H1 (cell line): ENCODE measurements around the gene AGAP1. TPM values are rescaled to one million over a fixed set of nuclear protein-coding genes. Genes with fewer than 3 reads are reported as not detected.

Experiments used
- ATF2 ChIP-seq: IDR thresholded peaks from 2 replicates; pipeline ENCODE4 v1.6.1; 2012; ENCODE audit warnings: low read length, inconsistent platforms
- BCL11A ChIP-seq, 2 experiments: IDR thresholded peaks; one replicate each; pipeline ENCODE4 v1.6.1; 2011; ENCODE audit warnings: low read depth in 2 of 2, low read length in 2 of 2, mild to moderate bottlenecking in 2 of 2
- CBX8 ChIP-seq: fragments of 300-800, 300-1000 bp; sonication (generic); IDR thresholded peaks from 2 replicates; pipeline ENCODE4 v1.7.1; 2016; ENCODE audit warnings: low read depth, low read length, borderline replicate concordance
- CTBP2 ChIP-seq: IDR thresholded peaks from 2 replicates; pipeline ENCODE4 v1.7.0; 2011; ENCODE audit warnings: borderline replicate concordance, mild to moderate bottlenecking, moderate library complexity, mixed read lengths, low read length; ENCODE audit not compliant: insufficient read depth, insufficient read length
- E2F6 ChIP-seq: IDR thresholded peaks from 2 replicates; pipeline ENCODE4 v1.6.1; 2012; ENCODE audit warnings: inconsistent platforms
- MAX ChIP-seq: IDR thresholded peaks from 2 replicates; pipeline ENCODE4 v1.6.1; 2012; ENCODE audit warnings: inconsistent platforms
- PHF8 ChIP-seq: fragments of 200-600 bp; sonication (generic); conservative IDR thresholded peaks from 2 replicates; pipeline ENCODE4 v1.7.1; 2012; ENCODE audit warnings: low read depth, mild to moderate bottlenecking, inconsistent platforms, low read length, moderate library complexity
- RFX5 ChIP-seq: IDR thresholded peaks from 2 replicates; pipeline ENCODE4 v1.6.1; 2011; ENCODE audit warnings: low read depth, low read length, improper control_type of control experiment, borderline replicate concordance
- RNF2 ChIP-seq: fragments of 200-900, 300-1000 bp; sonication (generic); IDR thresholded peaks from 2 replicates; pipeline ENCODE4 v1.7.1; 2016; ENCODE audit warnings: borderline replicate concordance, low read depth, mild to moderate bottlenecking, antibody characterized with exemption, low read length; ENCODE audit not compliant: poor library complexity, severe bottlenecking; ENCODE audit errors: missing control alignments
- SAP30 ChIP-seq: fragments of 300-600 bp; sonication (generic); IDR thresholded peaks from 2 replicates; pipeline ENCODE4 v1.7.1; 2012; ENCODE audit warnings: low read length, moderate library complexity, mild to moderate bottlenecking, inconsistent platforms; ENCODE audit not compliant: insufficient read depth, insufficient replicate concordance
- SIRT6 ChIP-seq: IDR thresholded peaks from one replicate; pipeline ENCODE4 v1.7.1; 2012; ENCODE audit warnings: low read length, inconsistent platforms
- TBP ChIP-seq: IDR thresholded peaks from 2 replicates; pipeline ENCODE4 v1.6.1; 2011; ENCODE audit warnings: low read depth, low read length, improper control_type of control experiment
- polyA plus RNA-seq, 7 experiments: library from polyadenylated mRNA; depleted of rRNA in 3 of 7; stranded (reverse) in 5 of 7; unstranded in 2 of 7; fragments of >200 nt in 5 of 7; fragments of 200-250 nt in 2 of 7; gene quantifications; 1 replicate in 5 of 7; 2 replicates in 1 of 7; 4 replicates in 1 of 7; pipeline versions ENCODE4 v1.2.1 to v1.2.3, GENCODE V29; 2011 to 2013; ENCODE audit warnings: missing spikeins in 2 of 7, mixed read lengths in 2 of 7
- total RNA-seq: library from RNA; stranded (reverse); fragmentation: NEBNext Ultra II Directional; extraction: Animal tissue kit (Norgen Biotek cat#: 25700); gene quantifications from 2 replicates; pipeline ENCODE4 v1.2.1, GENCODE V29; 2021

The AGAP1 gene
- total and polyA plus RNA-seq, 2 of the 8 experiments (the other 6 are each of a cell fraction or from before 2014, with no cell fraction given), result 18.1 to 39.4 TPM

- TF ChIP-seq ATF2 (no peak), TBP (peak; percentile 18; the same call in 1 of the 2 replicates), SAP30 (no peak), CTBP2 (peak; percentile 8), BCL11A (IDR thresholded peaks at IDR 0.05; ENCODE audit: low read depth in 2 of 2, low read length in 2 of 2) (no peak), MAX (peak; percentile 39), E2F6 (peak; percentile 61), PHF8 (no peak), RFX5 (no peak), SIRT6 (no peak), RNF2 (peak; percentile 60), CBX8 (no peak)
Observed at GRCh38 chr2:236164201-236164924, 670.5 kb downstream of the AGAP1 start (continued).
